ENCODE results near the gene HOXB3.

GRCh38 chr17:48621410-48622392 lies 31.7 kb upstream of the HOXB3 start:
- TF ChIP-seq, protein P1, sequence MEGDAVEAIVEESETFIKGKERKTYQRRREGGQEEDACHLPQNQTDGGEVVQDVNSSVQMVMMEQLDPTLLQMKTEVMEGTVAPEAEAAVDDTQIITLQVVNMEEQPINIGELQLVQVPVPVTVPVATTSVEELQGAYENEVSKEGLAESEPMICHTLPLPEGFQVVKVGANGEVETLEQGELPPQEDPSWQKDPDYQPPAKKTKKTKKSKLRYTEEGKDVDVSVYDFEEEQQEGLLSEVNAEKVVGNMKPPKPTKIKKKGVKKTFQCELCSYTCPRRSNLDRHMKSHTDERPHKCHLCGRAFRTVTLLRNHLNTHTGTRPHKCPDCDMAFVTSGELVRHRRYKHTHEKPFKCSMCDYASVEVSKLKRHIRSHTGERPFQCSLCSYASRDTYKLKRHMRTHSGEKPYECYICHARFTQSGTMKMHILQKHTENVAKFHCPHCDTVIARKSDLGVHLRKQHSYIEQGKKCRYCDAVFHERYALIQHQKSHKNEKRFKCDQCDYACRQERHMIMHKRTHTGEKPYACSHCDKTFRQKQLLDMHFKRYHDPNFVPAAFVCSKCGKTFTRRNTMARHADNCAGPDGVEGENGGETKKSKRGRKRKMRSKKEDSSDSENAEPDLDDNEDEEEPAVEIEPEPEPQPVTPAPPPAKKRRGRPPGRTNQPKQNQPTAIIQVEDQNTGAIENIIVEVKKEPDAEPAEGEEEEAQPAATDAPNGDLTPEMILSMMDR (IDR thresholded peaks at IDR 0.05) = no peak
- TF ChIP-seq POLR2A (IDR thresholded peaks at IDR 0.05) (no peak), EP300 (IDR thresholded peaks at IDR 0.05; ENCODE audit: low read depth) (no peak)

All from transverse colon (tissue), 3 donors.